Upper lobe of left lung (tissue), 4 donors: ENCODE data around the gene RILPL1.

ENCODE experiments used
- CTCF ChIP-seq, 6 experiments: fragments of 450-650 bp in 4 of 6; fragments of 200-600 bp in 2 of 6; sonication (generic) in 2 of 6; IDR thresholded peaks; one replicate each; pipeline ENCODE4 v1.5.1; 2016 to 2019; ENCODE audit warnings: antibody characterized with exemption in 6 of 6
- EP300 ChIP-seq, 4 donors: sonication (generic); formaldehyde crosslinking; IDR thresholded peaks; one replicate each; pipeline ENCODE4 v1.5.1; 2017; ENCODE audit warnings: antibody characterized with exemption in 4 of 4, control low read depth in 2 of 4
- POLR2A ChIP-seq, 4 donors: fragments of 450-650 bp; IDR thresholded peaks; one replicate each; pipeline ENCODE4 v1.5.1; 2016 to 2017; ENCODE audit warnings: antibody characterized with exemption in 4 of 4, mild to moderate bottlenecking in 2 of 4
- POLR2AphosphoS5 ChIP-seq, 2 donors: sonication (generic); formaldehyde crosslinking; IDR thresholded peaks; one replicate each; pipeline ENCODE4 v1.5.1; 2017; ENCODE audit warnings: antibody characterized with exemption in 2 of 2

GRCh38 chr12:123444092-123445026 lies 89.2 kb downstream of the RILPL1 start:
- TF ChIP-seq POLR2A (IDR thresholded peaks at IDR 0.05) (no peak), CTCF (IDR thresholded peaks at IDR 0.05) (no peak), POLR2AphosphoS5 (IDR thresholded peaks at IDR 0.05) (no peak), EP300 (IDR thresholded peaks at IDR 0.05) (no peak)
